ENCODE data around the gene GPR89A.
A peak's percentile ranks its signal among the peaks of the same experiment; 100 is the strongest.
"Not testable (repeated sequence)": the region's sequence is repeated elsewhere in the genome, so short reads cannot be mapped to it uniquely, and the experiment has no call there.

Gene GPR89A

DNA sequence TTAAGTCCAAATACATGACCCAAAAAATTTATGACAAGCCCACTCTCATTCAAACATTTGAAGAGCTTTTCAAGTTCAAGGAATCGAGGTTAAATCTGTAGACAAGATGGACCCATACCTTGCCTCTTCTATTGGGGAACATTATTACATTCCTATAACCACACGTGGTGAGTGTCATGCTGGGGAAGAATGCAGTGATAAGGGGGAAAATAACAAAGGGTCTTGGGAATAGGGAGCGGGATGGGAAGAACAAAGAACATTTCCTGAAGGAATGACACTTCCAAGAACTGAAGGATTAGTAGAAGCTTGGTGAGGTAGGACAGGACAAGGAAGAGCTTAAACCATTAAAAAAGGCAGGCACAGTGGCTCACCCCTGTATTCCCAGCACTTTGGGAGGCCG is 80.5 kb downstream of the GPR89A start:
- DNase-seq = no peak

DNA sequence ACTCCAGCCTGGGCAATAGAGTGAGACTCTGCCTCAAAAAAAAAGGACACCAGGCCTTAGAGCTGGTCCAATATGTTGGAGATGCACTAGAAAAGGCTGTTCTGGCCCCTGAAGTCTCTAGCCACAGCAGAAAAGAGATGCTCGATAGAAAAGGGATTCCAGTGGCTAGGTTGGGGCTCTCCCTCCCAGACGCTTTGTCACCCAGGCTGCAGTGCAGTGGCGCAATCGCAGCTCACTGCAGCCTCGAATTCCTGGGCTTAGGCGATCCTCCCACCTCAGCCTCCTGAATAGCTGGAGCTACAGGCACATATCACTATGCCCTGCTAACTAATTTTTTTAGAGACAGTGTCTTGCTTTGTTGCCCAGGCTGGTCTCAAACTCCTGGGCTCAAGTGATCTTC is 81.1 kb downstream of the GPR89A start:
- no peak for DNase-seq

DNA sequence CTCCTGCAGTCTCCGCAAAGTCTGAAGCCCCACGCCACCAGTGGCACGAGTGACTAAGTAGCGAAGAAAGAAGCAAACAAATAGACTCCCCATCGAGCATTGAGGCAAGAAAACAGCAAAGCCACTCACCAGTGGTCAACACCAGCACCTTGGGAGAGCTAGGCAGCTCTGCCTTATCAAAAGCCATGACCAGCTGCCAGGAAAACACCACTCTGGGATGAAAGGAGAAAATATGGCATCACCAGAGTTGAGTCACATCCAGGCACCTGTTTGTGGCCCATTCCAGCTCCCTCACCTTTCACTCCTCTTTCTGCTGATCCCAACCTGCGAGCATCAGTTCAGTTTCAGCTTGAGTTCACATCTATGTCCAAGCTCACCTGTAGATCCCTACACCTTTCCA is 82.1 kb downstream of the GPR89A start:
- no peak for DNase-seq

DNA sequence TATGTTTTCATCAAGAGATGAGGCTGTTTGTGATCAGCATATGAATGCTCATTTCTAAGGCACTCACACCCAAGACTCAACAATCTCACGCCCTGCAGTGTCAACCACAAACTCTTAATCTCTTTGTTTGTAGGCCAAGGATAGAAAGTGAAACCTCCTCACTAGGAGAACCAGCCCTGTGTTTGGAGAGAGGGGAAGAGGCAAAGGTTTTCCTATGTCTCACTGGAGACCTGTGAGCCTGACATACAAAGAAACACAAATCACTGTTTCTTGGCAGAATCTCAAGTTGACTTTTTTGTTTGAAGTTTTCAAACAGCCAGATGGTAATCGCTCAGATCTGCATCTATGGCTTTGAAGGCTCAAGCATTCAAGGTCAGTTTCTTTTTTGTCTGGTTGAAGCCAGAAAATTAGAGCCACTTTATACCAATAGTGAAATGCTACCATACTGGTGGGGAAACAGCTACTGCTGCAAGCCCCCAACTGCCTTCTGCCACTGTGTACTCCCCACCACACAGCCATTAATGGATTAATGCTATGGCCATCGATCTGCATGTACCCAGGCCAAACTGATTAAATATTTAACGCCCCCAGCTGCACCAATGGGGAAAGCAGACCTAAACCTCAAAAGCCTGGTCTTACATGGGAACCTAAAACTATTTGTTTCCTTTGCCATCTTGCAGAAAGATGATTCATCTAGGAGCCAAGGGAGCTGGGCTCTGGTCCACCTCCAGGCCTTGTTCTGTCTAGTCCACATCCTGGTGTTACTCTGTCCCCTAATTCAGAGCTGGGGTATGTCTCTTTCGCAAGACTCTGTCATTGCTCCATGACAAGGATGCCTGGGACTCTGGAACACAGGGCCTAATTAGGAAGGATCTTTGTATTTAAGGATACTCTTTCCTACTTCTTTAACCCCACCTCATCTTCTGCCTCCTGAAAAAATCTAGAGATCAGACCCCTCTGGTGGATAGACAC is 83.1 kb downstream of the GPR89A start:
- peak; percentile 65 for DNase-seq

DNA sequence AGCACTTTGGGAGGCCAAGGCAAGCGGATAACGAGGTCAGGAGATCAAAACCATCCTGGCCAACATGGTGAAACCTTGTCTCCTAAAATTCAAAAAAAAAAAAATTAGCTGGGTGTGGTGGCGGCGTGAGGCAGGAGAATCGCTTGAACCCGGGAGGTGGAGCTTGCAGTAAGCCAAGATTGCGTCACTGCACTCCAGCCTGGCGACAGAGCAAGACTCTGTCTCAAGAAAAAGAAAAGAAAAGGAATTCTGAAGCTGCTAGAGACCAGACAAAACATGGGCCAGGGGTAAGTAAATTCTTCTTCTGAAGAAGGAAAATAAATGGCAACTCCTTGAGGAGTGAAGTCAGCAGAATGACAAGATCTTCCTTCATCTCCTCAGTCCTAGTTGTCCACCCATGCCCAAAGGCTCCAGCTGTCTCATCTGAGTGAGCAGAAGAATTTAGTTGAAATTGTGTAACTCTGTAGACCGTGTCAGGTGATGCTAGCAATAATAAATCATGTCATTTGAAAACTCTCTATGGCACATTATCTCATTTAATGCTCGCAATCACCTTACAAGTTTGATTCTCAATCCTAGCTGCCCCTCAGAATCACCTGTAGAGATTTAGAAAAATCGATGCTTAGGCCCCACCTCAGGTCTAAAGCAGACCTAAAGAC is 85.1 kb downstream of the GPR89A start:
- no peak for DNase-seq

DNA sequence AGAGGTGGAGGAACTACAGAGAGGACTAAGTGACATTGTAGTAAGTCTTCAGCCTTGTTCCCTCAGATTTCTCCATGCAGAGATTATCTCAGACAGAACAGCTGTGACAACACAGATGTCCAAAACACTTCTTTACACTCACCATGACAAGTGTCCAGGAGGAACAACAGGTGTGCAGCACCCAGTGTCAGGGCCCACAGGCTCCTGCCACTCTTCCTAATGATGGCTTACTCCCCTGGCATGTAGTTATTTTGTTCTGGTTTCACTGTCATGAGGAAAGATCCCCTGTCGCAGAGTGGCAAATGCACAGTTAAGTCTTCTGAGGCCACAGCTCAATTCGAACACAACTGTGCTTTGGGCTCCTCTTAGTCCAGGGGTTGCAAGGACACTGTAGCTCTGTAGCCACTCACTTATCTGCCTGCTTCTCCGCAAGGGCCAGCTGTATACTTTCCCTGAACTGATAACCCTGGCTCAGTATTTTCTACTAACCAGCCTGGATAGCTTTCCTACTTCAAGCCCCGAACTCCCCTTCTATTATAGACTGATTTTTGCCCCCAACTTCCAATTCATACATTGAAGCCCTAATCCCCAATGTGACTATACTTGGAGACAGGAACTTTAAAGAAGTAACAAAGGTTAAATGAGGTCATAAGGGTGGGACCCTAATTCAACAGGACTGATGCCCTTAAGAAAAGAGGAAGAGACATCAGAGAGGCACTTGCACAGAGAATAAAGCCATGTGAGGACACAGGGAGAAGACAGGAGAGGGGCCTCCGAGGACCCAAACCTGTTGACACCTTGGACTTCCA is 88.2 kb downstream of the GPR89A start:
- no peak for DNase-seq

DNA sequence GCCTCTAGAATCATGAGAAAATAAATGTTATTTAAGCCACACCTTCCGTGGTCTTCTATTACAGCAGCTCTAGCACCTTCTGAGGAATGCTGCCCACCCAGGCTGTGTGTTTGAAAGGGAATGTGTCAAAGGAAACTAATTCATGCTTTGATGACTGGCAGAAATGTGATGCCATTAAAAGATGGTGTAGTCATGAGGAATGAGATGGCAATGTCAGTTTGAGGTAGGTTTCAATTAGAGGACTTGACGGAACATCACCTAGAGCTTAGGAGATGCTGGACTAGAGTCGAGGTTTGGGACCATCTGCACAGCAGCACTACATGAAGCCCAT is 88.8 kb downstream of the GPR89A start:
- no peak for DNase-seq

DNA sequence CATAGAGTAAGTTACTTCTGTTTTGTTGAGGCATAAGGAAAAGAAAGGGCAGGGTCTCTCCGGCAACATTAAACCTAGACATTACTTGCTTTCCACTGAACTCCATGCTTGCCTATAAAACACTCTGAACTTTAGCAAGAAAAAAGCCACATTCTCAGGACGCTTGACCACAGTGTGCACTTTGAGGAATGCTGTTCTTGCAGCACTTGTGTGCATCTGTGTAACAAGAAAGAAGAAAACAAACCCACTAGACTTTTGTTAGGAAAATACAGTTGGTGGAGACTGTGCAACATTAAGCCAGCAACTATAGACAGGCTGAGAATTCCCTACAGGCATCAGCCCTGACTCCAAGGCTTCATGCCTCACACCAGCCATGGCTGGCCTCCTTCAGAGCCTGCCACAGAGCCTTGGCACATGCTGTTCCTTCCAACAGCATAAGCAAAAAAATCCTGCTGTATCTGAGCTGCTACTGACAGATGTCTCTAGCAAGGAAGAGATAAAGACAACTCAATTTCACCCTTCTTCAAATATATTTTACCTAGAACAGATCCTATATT is 93.6 kb downstream of the GPR89A start:
- no peak for DNase-seq

DNA sequence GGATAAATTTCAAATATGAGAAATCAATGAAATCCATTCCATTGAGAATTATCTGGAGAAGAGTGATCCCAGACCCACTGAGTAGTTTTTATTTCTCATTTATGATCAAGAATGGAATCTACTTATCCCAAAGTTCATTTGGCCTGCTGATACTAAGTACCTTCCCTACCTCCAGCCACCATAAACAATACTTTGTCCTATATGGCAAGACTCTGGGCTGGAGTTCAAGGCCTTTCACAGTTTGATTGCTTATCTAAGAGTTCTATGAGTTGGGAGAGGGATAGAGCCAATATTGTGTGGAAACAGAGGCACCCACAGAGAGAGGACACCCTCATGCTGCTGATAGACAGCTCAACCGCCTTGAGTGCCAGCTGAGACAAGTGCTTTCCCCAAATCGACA is 94.3 kb downstream of the GPR89A start:
- no peak for DNase-seq

DNA sequence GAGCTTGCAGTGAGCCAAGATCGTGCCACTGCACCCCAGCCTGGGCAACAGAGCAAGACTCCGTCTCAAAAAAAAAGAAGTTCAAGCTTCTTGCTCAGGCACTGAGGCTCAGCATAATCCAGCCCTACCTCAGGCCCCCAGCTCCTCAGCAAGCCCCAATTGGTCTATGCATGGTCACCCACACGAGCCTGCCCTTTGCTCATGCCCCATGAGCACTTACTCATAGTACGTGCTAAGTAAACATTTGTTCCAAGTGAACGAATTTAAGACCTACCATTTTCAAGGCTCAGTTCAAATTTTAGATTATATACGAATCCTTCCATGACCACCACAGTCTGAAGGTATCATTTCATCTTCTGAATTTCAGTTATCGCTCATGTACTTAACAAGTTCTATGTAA is 95.0 kb downstream of the GPR89A start:
- no peak for DNase-seq

DNA sequence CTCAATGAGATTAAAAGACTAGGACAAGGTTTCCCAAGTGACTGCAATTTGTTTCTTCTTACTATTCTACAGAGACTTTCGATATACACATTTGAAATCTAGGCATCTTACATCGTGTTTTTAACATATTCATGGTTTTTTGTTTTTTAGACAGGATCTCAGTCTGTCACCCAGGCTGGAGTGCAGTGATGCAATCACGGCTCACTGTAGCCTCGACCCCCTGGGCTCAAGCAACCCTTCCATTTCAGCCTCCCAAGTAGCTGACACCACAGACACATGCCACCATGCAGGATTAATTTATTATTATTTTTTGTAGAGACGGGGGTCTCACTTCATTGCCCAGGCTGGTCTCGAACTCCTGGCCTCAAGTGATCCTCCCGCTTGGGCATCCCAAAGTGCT is 97.8 kb downstream of the GPR89A start:
- DNase-seq = no peak

DNA sequence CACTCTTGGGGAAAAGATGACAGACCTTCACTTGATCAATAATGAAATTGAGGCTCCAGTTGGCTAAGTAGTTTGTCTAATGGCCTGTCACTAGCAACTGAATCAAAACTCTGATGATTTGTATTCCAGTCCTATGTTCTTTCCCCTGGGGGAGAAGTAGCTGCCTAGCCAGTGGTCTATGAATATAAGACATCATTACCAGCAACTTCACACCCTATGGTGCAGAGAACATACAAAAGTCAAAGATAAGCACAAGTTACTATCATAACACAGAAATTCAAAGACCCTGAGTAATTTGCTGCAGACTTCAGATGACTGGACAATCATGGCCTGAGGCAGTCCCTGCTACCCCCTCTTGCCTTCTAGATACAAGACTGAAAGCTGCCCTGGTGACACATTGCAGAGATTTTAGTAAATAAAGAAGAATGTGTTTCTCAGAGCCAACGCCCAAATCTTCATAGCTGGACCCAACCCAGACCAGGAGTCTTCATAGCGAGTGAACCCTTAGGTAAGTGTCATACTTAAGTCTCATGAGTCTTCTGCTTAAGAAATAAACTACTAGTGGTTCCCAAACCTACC is 98.4 kb downstream of the GPR89A start:
- DNase-seq = peak; percentile 91

DNA sequence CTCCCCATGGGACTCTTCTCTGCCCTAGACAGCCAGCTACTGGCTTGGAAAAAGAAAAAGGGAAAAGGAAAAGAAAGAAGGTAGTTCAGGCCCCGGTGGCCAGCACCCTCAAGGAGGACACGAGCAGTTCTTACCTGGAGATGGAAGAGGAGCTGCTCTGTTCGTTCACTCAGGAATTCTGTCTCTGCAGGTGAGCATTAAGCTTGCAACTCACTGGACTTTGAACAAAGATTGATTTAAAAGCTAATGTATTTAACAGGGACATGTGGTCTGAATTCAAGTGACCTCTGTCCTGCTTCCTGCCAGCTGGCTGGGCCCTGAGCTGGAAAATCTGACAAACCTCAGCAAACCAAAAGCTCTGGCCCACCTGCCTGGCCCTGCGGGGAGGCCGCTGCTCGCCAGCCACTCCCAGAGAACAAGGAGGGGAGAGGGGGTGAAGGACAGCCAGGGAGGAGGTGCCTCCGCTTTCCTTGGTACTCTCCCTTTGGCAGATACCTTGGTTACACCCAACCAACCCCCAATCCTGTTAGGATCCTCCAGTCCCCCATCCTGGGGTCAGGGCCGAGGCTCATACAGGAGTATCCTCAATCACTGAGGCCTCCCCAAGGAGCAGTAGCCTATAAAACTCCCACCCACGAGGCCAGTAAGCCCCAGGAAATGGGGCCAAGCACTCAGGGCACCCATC is 99.5 kb downstream of the GPR89A start, which contains the start of gene PDZK1:
Gene PDZK1, minus strand, starts transcription at position 186 of the 685 bp plus-strand sequence. CDS start 19,347 bp downstream, outside the sequence.
- no peak for DNase-seq

DNA sequence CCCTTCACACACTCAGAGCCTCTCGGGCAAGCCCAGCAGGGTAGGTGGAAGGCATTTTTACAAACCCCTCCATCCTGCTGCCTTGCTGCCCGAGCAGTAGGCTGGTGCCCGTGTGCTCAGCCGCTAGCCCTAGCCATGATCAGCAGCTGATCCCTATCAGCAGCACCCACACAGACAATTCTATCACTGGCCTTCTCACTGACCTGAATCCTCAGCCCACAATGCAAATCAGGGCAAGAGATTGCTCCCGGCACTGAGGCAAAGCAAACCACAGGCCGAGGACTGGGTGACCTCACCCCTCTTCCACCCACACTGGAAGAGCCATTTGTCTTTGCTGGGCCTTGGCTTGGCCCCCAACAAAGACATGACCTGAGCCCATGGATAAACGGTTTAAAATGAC is 100.3 kb downstream of the GPR89A start:
- no peak for DNase-seq

DNA sequence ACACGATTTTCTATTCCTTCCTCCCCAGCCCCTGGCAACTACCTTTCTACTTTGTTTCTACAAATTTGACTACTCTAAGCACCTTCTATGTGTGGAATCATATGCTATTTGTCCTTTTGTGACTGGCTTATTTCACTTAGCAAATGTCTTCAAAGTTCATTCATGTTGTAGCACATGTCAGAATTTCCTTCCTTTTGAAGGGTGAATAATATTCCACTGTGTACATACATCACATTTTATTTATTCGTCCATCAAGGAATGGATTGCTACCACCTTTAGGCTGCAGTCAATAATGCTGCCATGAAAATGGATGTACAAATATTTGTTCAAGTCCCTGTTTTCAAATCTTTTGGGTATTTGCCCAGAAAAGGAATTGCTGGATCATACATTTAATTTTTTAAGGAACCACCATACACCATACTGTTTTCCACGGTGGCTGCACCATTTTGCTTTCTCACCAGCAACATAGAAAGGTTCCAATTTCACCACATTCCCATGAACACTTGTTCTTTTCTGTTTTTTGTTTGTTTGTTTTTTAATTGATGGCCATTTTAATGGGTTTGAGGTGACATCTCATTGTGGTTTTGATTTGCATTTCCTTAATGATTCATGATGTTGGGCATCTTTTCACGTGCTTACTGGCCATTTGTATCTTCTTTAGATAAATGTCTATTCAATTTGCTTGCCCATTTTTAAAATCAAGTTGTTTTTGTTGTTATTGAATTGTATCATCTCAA is 102.7 kb downstream of the GPR89A start:
- no peak for DNase-seq

DNA sequence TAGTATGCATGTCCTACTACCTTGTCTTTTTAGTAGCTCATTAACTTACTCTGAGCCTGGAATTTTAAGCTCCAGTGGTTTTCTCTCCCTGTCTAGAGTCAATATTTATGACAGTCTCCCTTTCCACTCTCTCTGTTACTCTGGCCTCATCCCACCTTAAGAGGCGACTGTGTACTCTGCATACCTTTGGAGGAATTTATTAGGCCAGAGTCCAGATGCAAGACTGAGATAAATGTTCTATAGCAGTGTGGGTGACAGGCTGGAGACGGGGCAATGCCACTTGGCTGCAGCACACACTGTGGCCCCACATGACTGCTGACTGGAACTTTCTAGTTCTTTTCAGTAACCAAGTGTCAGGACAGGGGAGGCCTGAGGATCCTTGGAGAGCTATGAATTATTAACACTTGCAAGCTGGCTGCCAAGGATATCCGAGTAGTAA is 103.4 kb downstream of the GPR89A start:
- DNase-seq = no peak

DNA sequence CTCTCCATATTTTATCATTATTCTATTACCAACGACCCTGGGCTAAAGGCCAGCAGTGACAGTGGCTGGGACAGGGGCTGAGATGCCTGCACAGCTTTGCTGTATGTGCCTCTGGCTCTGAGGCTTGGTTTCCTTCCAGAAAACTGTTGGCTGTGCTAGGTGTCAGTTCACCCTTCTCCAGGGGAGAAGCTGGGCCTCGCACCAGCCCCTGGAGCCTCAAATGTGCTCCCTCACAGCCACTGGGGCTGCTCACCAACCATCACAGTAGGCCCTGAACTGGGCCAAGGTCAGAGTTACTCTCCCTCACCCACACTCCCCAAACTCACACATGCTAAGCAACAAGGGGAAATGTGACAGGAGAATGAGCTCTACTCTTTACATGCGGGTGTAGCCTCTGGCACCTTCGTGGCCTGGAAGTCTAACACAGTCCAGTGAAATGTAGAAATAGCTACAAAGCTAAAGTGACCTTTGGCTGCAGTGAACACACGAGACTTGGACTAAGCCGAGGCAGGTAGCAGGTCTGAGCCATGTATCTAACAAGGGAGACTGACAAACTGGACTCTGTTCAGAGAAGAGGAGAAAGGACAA is 106.8 kb downstream of the GPR89A start:
- DNase-seq = no peak

DNA sequence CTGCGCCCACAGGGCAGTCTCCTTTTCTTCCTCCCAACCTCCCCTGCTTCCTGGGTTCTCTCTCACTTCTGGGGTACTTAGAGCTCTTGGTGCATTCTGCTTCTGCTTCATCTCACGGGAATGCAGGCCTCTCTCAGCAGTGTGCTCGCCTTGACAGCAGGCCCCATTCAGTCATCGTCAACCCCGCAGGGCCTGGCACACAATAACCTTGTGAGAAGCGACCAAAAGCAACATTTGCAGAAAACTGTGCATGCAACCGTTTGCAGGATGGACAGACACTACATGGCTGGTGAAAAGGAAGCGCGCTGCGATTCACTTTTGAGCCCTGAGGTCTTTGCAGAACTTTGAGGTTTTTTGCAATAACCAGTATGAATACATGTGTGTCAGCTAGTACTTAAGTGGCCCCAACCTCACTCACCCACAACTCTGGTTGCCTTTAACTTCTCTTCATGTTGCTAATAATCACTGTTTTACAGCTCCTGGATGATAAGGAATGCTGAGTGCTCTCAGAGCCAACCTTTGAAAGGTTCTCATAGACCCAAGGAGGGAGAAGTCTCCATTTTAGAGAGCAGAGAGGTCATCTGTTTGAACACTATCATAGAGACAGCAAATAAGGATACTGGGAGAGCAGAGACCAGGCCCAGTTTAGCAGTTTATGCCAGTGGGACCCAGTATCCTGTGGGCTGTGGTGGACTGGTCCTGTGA is 109.0 kb downstream of the GPR89A start:
- no peak for DNase-seq

DNA sequence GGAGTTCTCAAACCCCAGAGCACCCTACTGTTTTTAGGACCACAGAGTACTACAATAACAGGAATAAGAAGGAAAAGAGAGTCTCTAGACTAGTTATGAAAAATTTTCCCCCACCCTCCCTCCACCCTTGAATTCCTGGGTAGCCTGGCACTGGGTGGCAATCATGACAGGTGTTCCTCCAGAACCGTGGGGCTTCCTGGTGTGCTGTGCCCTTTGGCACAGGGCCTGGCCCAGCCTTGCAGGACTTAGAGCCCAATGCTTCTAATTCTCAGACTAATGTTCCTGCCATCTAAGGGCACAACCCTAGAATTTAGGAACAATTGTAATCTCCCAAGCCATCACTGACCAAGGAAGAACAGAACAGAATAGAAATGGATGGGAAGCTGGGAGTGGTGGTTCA is 110.0 kb downstream of the GPR89A start:
- DNase-seq = no peak

DNA sequence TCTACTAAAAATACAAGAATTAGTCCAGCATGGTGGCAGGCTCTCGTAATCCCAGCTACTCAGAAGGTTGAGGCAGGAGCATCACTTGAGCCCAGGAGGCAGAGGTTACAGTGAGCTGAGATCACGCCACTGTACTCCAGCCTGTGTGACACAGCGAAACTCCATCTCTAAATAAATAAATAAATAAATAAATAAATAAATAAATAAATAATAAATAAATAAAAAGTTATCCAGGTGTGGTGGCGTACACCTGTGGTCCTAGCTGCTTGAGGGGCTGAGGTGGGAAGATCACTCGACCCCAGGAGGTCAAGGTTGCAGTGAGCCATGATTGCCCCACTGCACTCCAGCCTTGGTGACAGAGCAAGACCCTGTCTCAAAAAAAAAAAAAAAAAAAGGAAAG is 110.7 kb downstream of the GPR89A start:
- DNase-seq = not testable (repeated sequence)

All from NCI-H226 (cell line).